H1 (cell line): ENCODE data around the gene CNRIP1. TPM values are rescaled to one million over a fixed set of nuclear protein-coding genes. Genes with fewer than 3 reads are reported as not detected.

Experiments
- BACH1 ChIP-seq: IDR thresholded peaks from 2 replicates; pipeline ENCODE4 v1.6.1; 2012; ENCODE audit warnings: low read length, improper control_type of control experiment
- CHD7 ChIP-seq: fragments of 300-600 bp; sonication (generic); IDR thresholded peaks from 2 replicates; pipeline ENCODE4 v1.7.1; 2012; ENCODE audit warnings: low read length, moderate library complexity, mild to moderate bottlenecking, inconsistent platforms; ENCODE audit not compliant: insufficient replicate concordance
- EGR1 ChIP-seq: IDR thresholded peaks from 2 replicates; pipeline ENCODE4 v1.6.1; 2011; ENCODE audit warnings: low read depth, low read length, borderline replicate concordance
- HDAC6 ChIP-seq: IDR thresholded peaks from one replicate; pipeline ENCODE4 v1.7.1; 2012; ENCODE audit warnings: low read depth, mild to moderate bottlenecking, inconsistent platforms, low read length, moderate library complexity
- KDM4A ChIP-seq: IDR thresholded peaks from one replicate; pipeline ENCODE4 v1.7.1; 2012; ENCODE audit warnings: low read depth, mild to moderate bottlenecking, moderate library complexity, low read length, inconsistent platforms; ENCODE audit not compliant: severe bottlenecking
- polyA plus RNA-seq, 7 experiments: library from polyadenylated mRNA; depleted of rRNA in 3 of 7; stranded (reverse) in 5 of 7; unstranded in 2 of 7; fragments of >200 nt in 5 of 7; fragments of 200-250 nt in 2 of 7; gene quantifications; 1 replicate in 5 of 7; 2 replicates in 1 of 7; 4 replicates in 1 of 7; pipeline versions ENCODE4 v1.2.1 to v1.2.3, GENCODE V29; 2011 to 2013; ENCODE audit warnings: missing spikeins in 2 of 7, mixed read lengths in 2 of 7
- total RNA-seq: library from RNA; stranded (reverse); fragmentation: NEBNext Ultra II Directional; extraction: Animal tissue kit (Norgen Biotek cat#: 25700); gene quantifications from 2 replicates; pipeline ENCODE4 v1.2.1, GENCODE V29; 2021

Gene CNRIP1
- total and polyA plus RNA-seq, 2 of the 8 experiments (the other 6 are each of a cell fraction or from before 2014, with no cell fraction given) = 4.6 to 7.0 TPM

GRCh38 chr2:68250196-68250595 is 69.6 kb downstream of the CNRIP1 start (continued):
- TF ChIP-seq CHD7 (no peak), KDM4A (no peak), HDAC6 (no peak), BACH1 (no peak), EGR1 (no peak)
